ENCODE results near the gene DDC. TPM values are rescaled to one million over a fixed set of nuclear protein-coding genes. Genes with fewer than 3 reads are reported as not detected.

The DDC gene
- total RNA-seq, 4 donors from 2014 or later = 0.24 to 1.3 TPM; not detected in 2

DNA sequence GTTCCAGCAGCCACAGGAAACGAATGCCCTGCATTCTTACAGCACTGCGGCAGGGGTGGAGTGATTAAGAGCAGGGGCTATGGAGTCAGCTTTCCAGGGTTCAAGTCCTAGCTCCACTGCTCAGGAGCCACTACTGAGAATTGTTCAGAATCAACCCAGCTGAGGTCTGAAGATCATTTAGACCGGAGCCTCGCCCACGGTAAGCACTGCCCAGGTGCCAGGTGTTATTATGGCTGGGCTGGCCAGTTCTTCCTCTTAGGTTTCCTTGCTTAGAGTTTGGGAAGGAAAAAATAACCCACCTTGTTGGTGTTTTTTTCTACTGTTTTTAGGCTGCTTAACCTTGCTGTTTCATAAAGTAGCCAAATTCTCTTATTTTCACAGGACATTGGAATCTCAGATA is 110.2 kb downstream of the DDC start:
- no peaks in the 10 kb centered on the region for H3K36me3 ChIP-seq
- H3K27me3 ChIP-seq = no peaks in the 10 kb centered on the region
- DNase-seq (no peak), ATAC-seq (no peak)
- H3K4me3 ChIP-seq = no peak overlapping the region
- no peak overlapping the region for H3K27ac ChIP-seq
- intact Hi-C loops (cut with DNase I; ENCODE audit: low total_unique reads) = loop anchor here (10.0 kb wide), 1 partner anchor 900 kb away; no protein-coding TSS in a partner anchor
- no peaks in the 10 kb centered on the region for H3K9me3 ChIP-seq
- in situ Hi-C loops (cut with MboI; ENCODE audit: low sequenced_read_pairs in 4 of 4) = loop anchor here in 3 of 4 donors (25.0 kb wide), 5 partner anchors 232 to 907 kb away; partner anchors contain the start of gene GRB10 (in 2 of the 3)
- peaks cover 7 to 9% of the 10 kb centered on the region in 2 donors for H3K4me1 ChIP-seq
- TF ChIP-seq POLR2A (IDR thresholded peaks at IDR 0.05) = no peak
- TF ChIP-seq, protein P1, sequence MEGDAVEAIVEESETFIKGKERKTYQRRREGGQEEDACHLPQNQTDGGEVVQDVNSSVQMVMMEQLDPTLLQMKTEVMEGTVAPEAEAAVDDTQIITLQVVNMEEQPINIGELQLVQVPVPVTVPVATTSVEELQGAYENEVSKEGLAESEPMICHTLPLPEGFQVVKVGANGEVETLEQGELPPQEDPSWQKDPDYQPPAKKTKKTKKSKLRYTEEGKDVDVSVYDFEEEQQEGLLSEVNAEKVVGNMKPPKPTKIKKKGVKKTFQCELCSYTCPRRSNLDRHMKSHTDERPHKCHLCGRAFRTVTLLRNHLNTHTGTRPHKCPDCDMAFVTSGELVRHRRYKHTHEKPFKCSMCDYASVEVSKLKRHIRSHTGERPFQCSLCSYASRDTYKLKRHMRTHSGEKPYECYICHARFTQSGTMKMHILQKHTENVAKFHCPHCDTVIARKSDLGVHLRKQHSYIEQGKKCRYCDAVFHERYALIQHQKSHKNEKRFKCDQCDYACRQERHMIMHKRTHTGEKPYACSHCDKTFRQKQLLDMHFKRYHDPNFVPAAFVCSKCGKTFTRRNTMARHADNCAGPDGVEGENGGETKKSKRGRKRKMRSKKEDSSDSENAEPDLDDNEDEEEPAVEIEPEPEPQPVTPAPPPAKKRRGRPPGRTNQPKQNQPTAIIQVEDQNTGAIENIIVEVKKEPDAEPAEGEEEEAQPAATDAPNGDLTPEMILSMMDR (IDR thresholded peaks at IDR 0.05 in 4 of 5, conservative IDR thresholded peaks at IDR 0.05 in 1 of 5) = no peak

DNA sequence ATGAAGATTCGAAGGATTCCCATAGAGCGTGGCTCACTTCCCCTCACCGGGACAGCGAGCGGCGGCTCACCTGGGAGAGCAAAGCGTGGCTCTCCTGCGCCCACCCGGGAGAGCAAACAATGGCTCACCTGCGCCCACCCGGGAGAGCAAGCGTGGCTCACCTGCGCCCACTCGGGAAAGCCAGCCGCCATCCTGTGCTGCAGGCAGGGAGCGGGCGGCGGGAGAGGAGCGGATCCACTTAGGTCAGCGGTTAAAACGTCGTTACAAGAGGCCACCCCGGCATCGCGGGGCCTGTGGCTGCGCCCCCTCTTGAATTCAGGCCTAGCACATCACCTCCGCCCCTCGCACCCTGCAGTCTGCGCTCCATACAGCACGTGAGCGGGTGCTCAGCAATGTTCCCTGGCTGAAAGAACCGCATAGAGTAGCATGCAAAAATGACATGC is 114.6 kb downstream of the DDC start:
- intact Hi-C loops (cut with DNase I; ENCODE audit: low total_unique reads) (loop anchor here (10.0 kb wide), 1 partner anchor 904 kb away; no protein-coding TSS in a partner anchor), in situ Hi-C loops (cut with MboI; ENCODE audit: low sequenced_read_pairs in 4 of 4) (loop anchor here in 3 of 4 donors (25.0 kb wide), 5 partner anchors 237 to 912 kb away; partner anchors contain the start of gene GRB10 (in 2 of the 3))
- H3K27ac ChIP-seq = peak overlapping the region; percentile 69 to 83 (median 80)
- peaks cover 15 to 16% of the 10 kb centered on the region in 2 donors for H3K4me1 ChIP-seq
- H3K9me3 ChIP-seq = no peaks in the 10 kb centered on the region
- peaks cover 0 to 14% of the 10 kb centered on the region in 2 donors for H3K36me3 ChIP-seq
- DNase-seq = no peak
- ATAC-seq = peak; percentile 40 to 53
- peak overlapping the region; percentile 65 to 87 (median 82) for H3K4me3 ChIP-seq
- TF ChIP-seq, protein P1 (IDR thresholded peaks at IDR 0.05 in 4 of 5, conservative IDR thresholded peaks at IDR 0.05 in 1 of 5) = no peak
- no peak for TF ChIP-seq POLR2A (IDR thresholded peaks at IDR 0.05)
- H3K27me3 ChIP-seq = no peaks in the 10 kb centered on the region

DNA sequence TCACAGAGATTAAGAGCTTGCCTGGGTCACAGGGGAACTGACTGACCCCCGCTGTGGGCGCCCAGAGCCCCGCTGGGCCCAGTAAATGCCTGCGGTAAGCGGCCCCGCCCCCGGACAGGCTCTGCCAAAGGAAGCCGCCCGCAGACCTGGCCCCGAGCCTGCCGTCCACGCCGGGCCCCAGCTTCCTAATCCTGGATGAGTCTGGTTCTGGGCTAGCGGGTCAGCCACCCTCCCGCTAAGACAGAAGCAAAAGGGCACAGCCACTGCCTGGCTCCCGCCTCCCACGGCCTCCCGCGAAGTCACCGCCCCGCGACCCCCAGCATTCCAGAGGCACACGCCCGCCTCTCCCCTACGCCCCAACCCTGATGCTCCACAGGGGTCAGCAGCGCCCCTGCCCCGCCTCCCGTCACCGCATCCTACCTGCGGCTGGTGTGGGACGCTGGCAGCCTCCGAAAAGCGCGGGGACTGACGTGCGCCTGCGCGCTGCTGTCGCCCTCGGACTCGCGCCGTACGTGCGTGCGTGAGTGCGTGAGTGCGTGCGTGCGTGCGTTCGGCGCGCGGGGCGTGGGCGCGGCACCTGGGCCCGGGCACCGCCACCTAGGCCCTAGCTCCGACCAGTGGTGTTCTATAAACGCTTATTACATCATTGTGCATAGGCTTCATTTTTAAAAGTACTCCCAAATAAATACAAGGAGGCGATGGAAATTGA is 115.2 kb downstream of the DDC start, which contains the start of gene FIGNL1:
Gene FIGNL1 (minus strand): TSS at position 470 of the 709 bp plus-strand sequence. CDS start 3,063 bp downstream, outside the sequence.
- TF ChIP-seq, protein P1 (IDR thresholded peaks at IDR 0.05 in 4 of 5, conservative IDR thresholded peaks at IDR 0.05 in 1 of 5) = no peak
- peak in 1 of 2 donors; percentile 25 for TF ChIP-seq POLR2A (IDR thresholded peaks at IDR 0.05)
- in situ Hi-C loops (cut with MboI; ENCODE audit: low sequenced_read_pairs in 4 of 4) (loop anchor here in 3 of 4 donors (25.0 kb wide), 5 partner anchors 237 to 912 kb away; partner anchors contain the start of gene GRB10 (in 2 of the 3)), intact Hi-C loops (cut with DNase I; ENCODE audit: low total_unique reads) (loop anchor here (10.0 kb wide), 1 partner anchor 905 kb away; no protein-coding TSS in a partner anchor)
- peak; percentile 91 to 92 for ATAC-seq
- no peaks in the 10 kb centered on the region for H3K27me3 ChIP-seq
- peak; percentile 44 to 72 for DNase-seq
- peaks cover 15 to 16% of the 10 kb centered on the region in 2 donors for H3K4me1 ChIP-seq
- H3K36me3 ChIP-seq = peaks cover 0 to 20% of the 10 kb centered on the region in 2 donors
- H3K4me3 ChIP-seq = peak within 1 kb of the TSS; percentile 65 to 87 (median 82)
- H3K27ac ChIP-seq = peak within 1 kb of the TSS; percentile 69 to 83 (median 80)
- H3K9me3 ChIP-seq = no peaks in the 10 kb centered on the region

DNA sequence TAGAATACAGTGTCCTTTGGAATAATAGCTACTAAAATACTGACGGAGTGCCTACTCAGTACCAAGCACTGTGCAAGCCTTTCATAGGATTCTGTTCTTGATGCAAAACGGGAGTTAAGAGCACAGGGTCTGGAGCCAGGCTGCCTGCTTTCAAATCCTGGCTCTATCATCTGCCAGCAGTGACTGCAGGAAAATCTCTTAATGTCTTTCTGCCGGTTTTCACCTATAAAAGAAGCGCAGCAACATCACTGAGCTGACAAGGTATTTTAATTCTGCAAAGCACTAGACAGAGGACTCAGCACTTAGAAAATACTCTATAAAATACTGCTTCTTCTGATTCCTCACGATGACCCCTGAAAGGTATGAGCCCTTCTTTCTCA is 115.7 kb downstream of the DDC start:
- Histone ChIP-seq H3K36me3 (peaks cover 0 to 22% of the 10 kb centered on the region in 2 donors), H3K27ac (peak overlapping the region; percentile 69 to 83 (median 80)), H3K4me1 (peaks cover 15 to 16% of the 10 kb centered on the region in 2 donors), H3K27me3 (no peaks in the 10 kb centered on the region), H3K9me3 (no peaks in the 10 kb centered on the region), H3K4me3 (peak overlapping the region; percentile 65 to 87 (median 82))
- DNase-seq = no peak
- intact Hi-C loops (cut with DNase I; ENCODE audit: low total_unique reads) (no loop called here), in situ Hi-C loops (cut with MboI; ENCODE audit: low sequenced_read_pairs in 4 of 4) (no loop called here)
- no peak for TF ChIP-seq POLR2A (IDR thresholded peaks at IDR 0.05)
- TF ChIP-seq, protein P1 (IDR thresholded peaks at IDR 0.05 in 4 of 5, conservative IDR thresholded peaks at IDR 0.05 in 1 of 5) = no peak
- peak in 1 of 2 donors; percentile 2 for ATAC-seq
